Measurements from ENCODE around the gene MYOM1.

- TF ChIP-seq, protein P1, sequence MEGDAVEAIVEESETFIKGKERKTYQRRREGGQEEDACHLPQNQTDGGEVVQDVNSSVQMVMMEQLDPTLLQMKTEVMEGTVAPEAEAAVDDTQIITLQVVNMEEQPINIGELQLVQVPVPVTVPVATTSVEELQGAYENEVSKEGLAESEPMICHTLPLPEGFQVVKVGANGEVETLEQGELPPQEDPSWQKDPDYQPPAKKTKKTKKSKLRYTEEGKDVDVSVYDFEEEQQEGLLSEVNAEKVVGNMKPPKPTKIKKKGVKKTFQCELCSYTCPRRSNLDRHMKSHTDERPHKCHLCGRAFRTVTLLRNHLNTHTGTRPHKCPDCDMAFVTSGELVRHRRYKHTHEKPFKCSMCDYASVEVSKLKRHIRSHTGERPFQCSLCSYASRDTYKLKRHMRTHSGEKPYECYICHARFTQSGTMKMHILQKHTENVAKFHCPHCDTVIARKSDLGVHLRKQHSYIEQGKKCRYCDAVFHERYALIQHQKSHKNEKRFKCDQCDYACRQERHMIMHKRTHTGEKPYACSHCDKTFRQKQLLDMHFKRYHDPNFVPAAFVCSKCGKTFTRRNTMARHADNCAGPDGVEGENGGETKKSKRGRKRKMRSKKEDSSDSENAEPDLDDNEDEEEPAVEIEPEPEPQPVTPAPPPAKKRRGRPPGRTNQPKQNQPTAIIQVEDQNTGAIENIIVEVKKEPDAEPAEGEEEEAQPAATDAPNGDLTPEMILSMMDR (IDR thresholded peaks at IDR 0.05; ENCODE audit: poor library complexity): no peak
- TF ChIP-seq EZH2 (IDR thresholded peaks at IDR 0.05; ENCODE audit: borderline replicate concordance): no peak
- no peak for TF ChIP-seq EZH2phosphoT487 (IDR thresholded peaks at IDR 0.05; ENCODE audit: low read depth, severe bottlenecking, unreplicated experiment)
Observed at GRCh38 chr18:3095921-3096320, 123.8 kb downstream of the MYOM1 start.

Data from hepatocyte (in vitro differentiated cells).